ENCODE results near the gene AIFM3. TPM values are rescaled to one million over a fixed set of nuclear protein-coding genes. Genes with fewer than 3 reads are reported as not detected.
"Not testable (repeated sequence)": the region's sequence is repeated elsewhere in the genome, so short reads cannot be mapped to it uniquely, and the experiment has no call there.

Gene AIFM3
- polyA plus RNA-seq, 1 donor, result 3.2 TPM

DNA sequence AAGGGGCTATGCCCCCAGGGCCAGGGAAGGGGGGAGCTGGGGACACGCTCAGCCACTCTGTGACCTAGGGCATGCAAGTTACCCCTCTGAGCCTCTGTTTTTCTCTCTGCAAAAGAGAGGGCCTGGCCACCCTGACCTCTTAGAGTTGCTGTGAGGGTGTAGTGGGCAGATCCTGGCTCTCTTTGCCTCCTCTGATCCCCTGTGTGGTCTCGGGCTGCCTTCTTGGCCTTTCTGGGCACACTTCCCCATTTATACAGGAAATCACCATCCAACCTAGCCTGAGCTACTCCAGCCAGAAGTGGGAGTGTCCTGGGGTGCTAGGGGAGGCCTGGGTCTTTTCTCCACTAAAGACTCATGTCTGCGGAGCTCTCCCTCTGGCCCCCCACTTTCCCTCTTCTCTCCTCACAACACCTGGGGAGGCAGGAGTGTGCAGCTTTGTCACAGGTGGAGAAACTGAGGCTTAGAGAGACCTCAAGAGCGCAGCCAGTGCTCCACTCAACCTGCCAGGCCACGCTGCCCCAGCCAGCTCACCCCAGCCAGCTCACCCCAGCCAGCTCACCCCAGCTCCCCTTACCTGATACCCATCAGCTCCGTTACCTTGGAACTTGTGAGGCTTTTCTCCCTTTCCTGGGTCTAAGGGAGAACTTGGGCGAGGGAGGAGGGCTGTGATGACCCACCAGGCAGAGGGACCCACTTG, 1.4 kb downstream of the AIFM3 start:
- H3K36me3 ChIP-seq (ENCODE audit: control insufficient read depth, insufficient read depth, low read length), result no peaks in the 10 kb centered on the region
- H3K27me3 ChIP-seq (ENCODE audit: control insufficient read depth, insufficient read depth, low read length), result peaks cover 10% of the 10 kb centered on the region
- no CpG with 5 or more reads among the region's 7 CpGs for WGBS (ENCODE audit: insufficient coverage, low lambda C conversion rate)
- DNase-seq, result no peak
- peaks cover 3% of the 10 kb centered on the region for H3K9me3 ChIP-seq (ENCODE audit: control insufficient read depth, low read depth, low read length)
- no peak overlapping the region for H3K4me3 ChIP-seq (ENCODE audit: low read length)
- peaks cover 7% of the 10 kb centered on the region for H3K4me1 ChIP-seq (ENCODE audit: control insufficient read depth, insufficient read depth, low read length)
- no peak overlapping the region for H3K27ac ChIP-seq (ENCODE audit: low read length)

DNA sequence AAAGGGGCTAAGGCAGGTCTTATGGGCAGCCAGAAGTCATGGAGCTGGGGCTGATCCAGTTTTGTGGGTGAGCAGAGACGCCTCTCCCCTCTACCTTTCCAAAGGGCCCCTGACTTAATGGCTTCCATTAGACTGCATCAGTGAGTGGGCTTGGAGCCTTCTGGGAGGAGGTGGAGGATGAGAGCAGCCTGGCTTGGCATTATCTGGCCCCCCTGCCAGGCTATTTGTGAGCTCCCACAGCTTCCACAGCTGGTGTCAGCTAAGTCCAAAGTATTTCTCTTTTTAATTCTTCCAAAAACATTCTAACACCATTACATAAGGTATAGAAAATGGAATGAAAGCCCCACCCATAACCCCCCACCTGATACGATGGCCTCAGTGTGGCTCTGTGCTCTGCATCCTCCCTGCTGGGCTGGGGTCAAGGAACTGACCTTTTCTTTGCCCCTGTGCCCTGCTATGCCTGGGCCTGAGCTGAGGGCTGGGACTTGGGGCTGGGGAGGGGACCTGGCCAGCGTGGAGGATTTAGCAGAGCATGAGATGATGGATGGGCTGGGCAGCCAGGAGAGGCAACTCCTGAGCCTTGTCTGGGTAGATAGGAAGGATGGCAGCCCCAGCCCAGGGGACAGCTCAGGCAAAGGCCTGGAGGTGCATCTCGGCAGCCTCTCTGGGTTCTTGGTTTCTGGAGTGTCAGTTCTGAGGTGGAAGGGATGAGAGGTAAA, 4.0 kb downstream of the AIFM3 start:
- Histone ChIP-seq H3K4me1 (ENCODE audit: control insufficient read depth, insufficient read depth, low read length) (no peaks in the 10 kb centered on the region), H3K9me3 (ENCODE audit: control insufficient read depth, low read depth, low read length) (no peaks in the 10 kb centered on the region), H3K27me3 (ENCODE audit: control insufficient read depth, insufficient read depth, low read length) (no peaks in the 10 kb centered on the region), H3K4me3 (ENCODE audit: low read length) (no peak overlapping the region), H3K27ac (ENCODE audit: low read length) (no peak overlapping the region), H3K36me3 (ENCODE audit: control insufficient read depth, insufficient read depth, low read length) (no peaks in the 10 kb centered on the region)
- no CpG with 5 or more reads among the region's 4 CpGs for WGBS (ENCODE audit: insufficient coverage, low lambda C conversion rate)
- no peak for DNase-seq

DNA sequence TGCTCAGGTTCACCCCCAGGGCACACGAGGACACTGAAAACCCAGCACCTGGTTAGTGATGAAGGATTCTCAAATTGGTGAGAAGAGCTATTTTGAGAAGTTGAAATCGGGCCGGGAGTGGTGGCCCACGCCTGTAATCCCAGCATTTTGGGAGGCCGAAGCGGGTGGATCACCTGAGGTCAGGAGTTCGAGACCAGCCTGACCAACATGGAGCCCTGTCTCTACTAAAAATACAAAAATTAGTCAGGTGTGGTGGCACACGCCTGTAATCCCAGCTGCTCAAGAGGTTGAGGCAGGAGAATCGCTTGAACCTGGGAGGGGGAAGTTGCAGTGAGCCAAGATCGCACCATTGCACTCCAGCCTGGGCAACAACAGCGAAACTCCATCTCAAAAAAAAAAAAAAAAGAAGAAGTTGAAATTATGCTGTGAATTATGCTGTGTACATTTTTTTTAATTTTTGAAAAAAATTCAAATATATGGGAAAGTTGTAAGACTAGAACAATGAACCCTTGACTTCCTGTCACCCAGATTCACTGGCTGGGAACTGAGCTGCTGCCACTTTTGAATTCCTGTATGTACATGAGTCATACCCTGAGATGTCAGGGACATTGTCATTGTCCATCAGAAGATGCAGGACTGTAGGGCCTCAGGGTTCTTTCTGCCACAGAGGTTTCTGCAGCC, 5.1 kb downstream of the AIFM3 start:
- H3K36me3 ChIP-seq (ENCODE audit: control insufficient read depth, insufficient read depth, low read length); DNase-seq; H3K4me3 ChIP-seq (ENCODE audit: low read length); H3K4me1 ChIP-seq (ENCODE audit: control insufficient read depth, insufficient read depth, low read length); H3K9me3 ChIP-seq (ENCODE audit: control insufficient read depth, low read depth, low read length); H3K27me3 ChIP-seq (ENCODE audit: control insufficient read depth, insufficient read depth, low read length); H3K27ac ChIP-seq (ENCODE audit: low read length): not testable (repeated sequence)
- 86% methylated on average over 1 of the region's 11 CpGs for WGBS (ENCODE audit: insufficient coverage, low lambda C conversion rate)

DNA sequence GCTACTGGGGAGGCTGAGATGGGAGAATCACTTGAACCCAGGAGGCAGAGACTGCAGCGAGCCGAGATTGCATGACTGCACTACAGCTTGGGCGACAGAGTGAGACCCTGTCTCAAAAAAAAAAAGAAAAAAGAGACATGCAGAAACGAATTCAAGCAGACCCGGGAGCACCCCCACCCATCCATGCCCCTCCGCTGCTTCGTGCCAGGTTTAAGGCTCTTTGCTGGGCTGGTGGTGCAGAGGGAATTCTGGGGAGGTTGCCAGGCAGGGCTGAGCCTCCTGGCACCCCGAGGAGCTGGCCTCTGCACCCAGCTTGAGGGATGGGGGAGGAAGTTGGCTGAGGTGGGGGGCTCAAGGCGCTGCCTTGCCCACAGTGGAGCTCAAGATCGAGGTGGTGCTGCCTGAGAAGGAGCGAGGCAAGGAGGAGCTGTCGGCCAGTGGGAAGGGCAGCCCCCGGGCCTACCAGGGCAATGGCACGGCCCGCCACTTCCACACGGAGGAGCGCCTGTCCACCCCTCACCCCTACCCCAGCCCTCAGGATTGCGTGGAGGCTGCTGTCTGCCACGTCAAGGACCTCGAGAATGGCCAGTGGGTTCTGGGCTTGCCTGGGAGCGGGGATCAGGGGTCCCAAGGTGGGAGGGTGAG, 6.0 kb downstream of the AIFM3 start:
- Histone ChIP-seq H3K27me3 (ENCODE audit: control insufficient read depth, insufficient read depth, low read length) (no peaks in the 10 kb centered on the region), H3K4me3 (ENCODE audit: low read length) (no peak overlapping the region), H3K27ac (ENCODE audit: low read length) (no peak overlapping the region), H3K36me3 (ENCODE audit: control insufficient read depth, insufficient read depth, low read length) (no peaks in the 10 kb centered on the region), H3K4me1 (ENCODE audit: control insufficient read depth, insufficient read depth, low read length) (no peaks in the 10 kb centered on the region), H3K9me3 (ENCODE audit: control insufficient read depth, low read depth, low read length) (no peaks in the 10 kb centered on the region)
- DNase-seq, result no peak
- WGBS (ENCODE audit: insufficient coverage, low lambda C conversion rate), result no CpG with 5 or more reads among the region's 21 CpGs

DNA sequence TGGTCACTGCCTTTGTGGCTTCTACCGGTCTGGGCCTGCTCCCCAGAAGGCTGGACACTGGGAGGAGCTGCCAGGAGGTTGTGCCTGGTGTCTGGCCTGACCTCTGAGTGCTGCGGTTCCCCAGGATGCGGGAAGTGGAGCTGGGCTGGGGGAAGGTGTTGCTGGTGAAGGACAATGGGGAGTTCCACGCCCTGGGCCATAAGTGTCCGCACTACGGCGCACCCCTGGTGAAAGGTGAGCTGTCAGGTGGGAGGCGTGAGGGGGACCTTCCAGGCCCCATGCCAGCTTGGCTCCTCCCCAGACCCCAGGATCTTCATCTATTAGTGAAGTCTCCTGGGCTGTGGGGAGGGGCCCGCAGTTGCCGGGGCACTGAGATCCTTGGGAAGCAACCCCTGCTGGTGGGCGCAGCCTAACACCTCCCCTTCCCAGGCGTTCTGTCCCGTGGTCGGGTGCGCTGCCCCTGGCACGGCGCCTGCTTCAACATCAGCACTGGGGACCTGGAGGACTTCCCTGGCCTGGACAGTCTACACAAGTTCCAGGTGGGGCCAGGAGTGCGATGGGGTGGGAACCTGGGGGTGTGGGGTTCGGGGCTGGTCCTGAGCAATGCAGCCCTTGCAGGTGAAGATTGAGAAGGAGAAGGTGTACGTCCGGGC, 6.7 kb downstream of the AIFM3 start:
- no peaks in the 10 kb centered on the region for H3K9me3 ChIP-seq (ENCODE audit: control insufficient read depth, low read depth, low read length)
- DNase-seq, result no peak
- WGBS (ENCODE audit: insufficient coverage, low lambda C conversion rate), result no CpG with 5 or more reads among the region's 21 CpGs
- no peak overlapping the region for H3K27ac ChIP-seq (ENCODE audit: low read length)
- H3K4me1 ChIP-seq (ENCODE audit: control insufficient read depth, insufficient read depth, low read length), result no peaks in the 10 kb centered on the region
- no peaks in the 10 kb centered on the region for H3K27me3 ChIP-seq (ENCODE audit: control insufficient read depth, insufficient read depth, low read length)
- no peaks in the 10 kb centered on the region for H3K36me3 ChIP-seq (ENCODE audit: control insufficient read depth, insufficient read depth, low read length)
- no peak overlapping the region for H3K4me3 ChIP-seq (ENCODE audit: low read length)

DNA sequence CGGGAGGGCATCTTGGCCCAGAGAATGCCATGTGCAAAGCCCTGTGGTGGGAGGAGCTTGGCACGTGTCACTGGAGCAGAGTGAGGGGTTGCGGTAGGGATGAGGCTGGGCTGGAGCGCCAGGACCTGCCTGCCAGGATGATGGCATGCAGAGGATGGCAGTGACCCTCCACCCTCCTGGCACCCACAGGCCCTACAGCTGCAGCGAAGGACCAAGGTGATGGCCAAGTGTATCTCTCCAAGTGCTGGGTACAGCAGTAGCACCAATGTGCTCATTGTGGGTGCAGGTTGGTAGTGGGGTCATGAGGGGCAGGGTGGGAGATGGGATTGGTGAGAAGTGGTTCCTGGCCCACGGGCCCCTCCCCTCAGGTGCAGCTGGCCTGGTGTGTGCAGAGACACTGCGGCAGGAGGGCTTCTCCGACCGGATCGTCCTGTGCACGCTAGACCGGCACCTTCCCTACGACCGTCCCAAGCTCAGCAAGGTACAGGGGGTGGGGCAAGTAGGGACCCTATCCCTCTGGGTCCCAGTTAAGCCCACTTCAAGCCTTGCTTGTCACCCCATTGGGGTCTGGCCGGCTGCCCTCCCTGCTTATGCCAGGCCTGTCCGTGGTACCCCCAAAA, 7.4 kb downstream of the AIFM3 start:
- H3K27ac ChIP-seq (ENCODE audit: low read length), result no peak overlapping the region
- DNase-seq, result no peak
- H3K4me3 ChIP-seq (ENCODE audit: low read length), result no peak overlapping the region
- H3K27me3 ChIP-seq (ENCODE audit: control insufficient read depth, insufficient read depth, low read length), result no peaks in the 10 kb centered on the region
- WGBS (ENCODE audit: insufficient coverage, low lambda C conversion rate), result no CpG with 5 or more reads among the region's 16 CpGs
- no peaks in the 10 kb centered on the region for H3K36me3 ChIP-seq (ENCODE audit: control insufficient read depth, insufficient read depth, low read length)
- H3K9me3 ChIP-seq (ENCODE audit: control insufficient read depth, low read depth, low read length), result peaks cover 3% of the 10 kb centered on the region
- H3K4me1 ChIP-seq (ENCODE audit: control insufficient read depth, insufficient read depth, low read length), result peaks cover 1% of the 10 kb centered on the region

DNA sequence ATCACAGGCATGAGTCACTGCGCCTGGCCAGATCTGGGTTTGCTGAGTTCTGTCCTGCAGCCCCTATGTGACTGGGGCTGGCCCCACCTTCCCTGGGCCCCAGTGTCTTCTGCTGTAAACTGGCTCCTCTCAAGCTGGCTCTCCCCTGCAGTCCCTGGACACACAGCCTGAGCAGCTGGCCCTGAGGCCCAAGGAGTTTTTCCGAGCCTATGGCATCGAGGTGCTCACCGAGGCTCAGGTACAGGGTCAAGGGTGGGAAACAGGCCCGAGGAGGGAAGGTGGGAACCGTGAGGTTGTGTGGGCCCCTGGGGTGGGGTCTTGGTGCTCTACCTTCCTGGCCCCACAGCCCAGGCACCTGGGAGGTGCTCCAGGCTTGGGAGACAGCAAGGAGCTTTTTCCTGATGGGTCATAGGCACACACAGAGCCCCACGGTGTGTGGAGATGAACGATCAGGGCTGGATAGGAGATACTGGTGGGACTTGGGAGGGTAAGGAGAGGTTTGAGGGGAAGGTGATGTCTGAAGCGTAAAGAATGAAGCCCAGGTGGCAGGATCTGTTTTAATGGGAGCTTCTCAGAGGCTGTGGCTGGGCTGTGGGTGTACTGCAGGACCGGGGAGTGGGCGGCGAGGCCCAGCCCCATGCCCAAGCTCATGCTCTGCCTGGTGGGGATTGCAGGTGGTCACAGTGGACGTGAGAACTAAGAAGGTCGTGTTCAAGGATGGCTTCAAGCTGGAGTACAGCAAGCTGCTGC, 8.7 kb downstream of the AIFM3 start:
- Histone ChIP-seq H3K4me3 (ENCODE audit: low read length) (no peak overlapping the region), H3K4me1 (ENCODE audit: control insufficient read depth, insufficient read depth, low read length) (peaks cover 13% of the 10 kb centered on the region), H3K36me3 (ENCODE audit: control insufficient read depth, insufficient read depth, low read length) (no peaks in the 10 kb centered on the region), H3K27ac (ENCODE audit: low read length) (no peak overlapping the region), H3K9me3 (ENCODE audit: control insufficient read depth, low read depth, low read length) (peaks cover 3% of the 10 kb centered on the region), H3K27me3 (ENCODE audit: control insufficient read depth, insufficient read depth, low read length) (no peaks in the 10 kb centered on the region)
- DNase-seq, result no peak
- no CpG with 5 or more reads among the region's 14 CpGs for WGBS (ENCODE audit: insufficient coverage, low lambda C conversion rate)

DNA sequence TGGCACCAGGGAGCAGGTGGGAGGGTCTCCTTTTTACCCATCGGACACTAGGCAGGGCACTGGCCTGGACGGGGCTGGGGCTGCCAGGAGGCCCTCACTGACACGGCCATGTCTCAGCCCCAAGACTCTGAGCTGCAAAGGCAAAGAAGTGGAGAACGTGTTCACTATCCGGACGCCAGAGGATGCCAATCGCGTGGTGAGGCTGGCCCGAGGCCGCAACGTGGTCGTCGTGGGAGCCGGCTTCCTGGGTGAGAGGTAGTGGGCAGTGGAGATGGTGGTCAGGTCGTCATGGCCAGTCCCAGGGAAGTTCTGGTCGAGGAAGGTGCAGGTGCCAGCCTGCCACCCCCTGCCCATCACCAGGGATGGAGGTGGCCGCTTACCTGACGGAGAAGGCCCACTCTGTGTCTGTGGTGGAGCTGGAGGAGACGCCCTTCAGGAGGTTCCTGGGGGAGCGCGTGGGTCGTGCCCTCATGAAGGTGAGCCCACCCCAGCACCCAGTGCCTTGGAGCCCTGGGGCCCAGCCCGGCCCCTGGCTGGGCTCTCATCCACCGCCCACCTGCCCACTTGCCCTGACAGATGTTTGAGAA, 9.3 kb downstream of the AIFM3 start:
- Histone ChIP-seq H3K27ac (ENCODE audit: low read length) (no peak overlapping the region), H3K9me3 (ENCODE audit: control insufficient read depth, low read depth, low read length) (peaks cover 3% of the 10 kb centered on the region), H3K4me3 (ENCODE audit: low read length) (no peak overlapping the region), H3K4me1 (ENCODE audit: control insufficient read depth, insufficient read depth, low read length) (peaks cover 20% of the 10 kb centered on the region), H3K36me3 (ENCODE audit: control insufficient read depth, insufficient read depth, low read length) (no peaks in the 10 kb centered on the region), H3K27me3 (ENCODE audit: control insufficient read depth, insufficient read depth, low read length) (no peaks in the 10 kb centered on the region)
- no peak for DNase-seq
- WGBS (ENCODE audit: insufficient coverage, low lambda C conversion rate), result 100% methylated on average over 2 of the region's 24 CpGs

DNA sequence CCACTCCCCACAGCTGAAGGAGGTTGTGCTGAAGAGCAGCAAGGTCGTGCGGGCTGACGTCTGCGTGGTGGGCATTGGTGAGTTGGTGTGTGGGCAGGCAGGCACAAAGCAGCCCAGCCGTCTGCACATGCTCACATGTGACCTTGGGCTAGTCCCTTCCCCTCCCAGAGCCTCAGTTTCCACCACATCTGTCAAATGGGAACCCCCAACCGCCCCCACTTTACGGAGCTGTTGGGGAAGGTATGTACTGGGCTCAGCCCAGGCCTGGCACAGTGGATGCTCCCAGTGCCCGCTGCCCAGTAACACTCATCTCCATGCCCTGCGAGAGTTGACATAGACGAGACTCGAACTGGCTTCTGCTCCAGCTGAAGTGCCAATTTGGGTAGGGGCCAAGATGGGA, 10.0 kb downstream of the AIFM3 start:
- Histone ChIP-seq H3K27me3 (ENCODE audit: control insufficient read depth, insufficient read depth, low read length) (no peaks in the 10 kb centered on the region), H3K27ac (ENCODE audit: low read length) (no peak overlapping the region), H3K9me3 (ENCODE audit: control insufficient read depth, low read depth, low read length) (peaks cover 3% of the 10 kb centered on the region), H3K4me1 (ENCODE audit: control insufficient read depth, insufficient read depth, low read length) (peaks cover 23% of the 10 kb centered on the region), H3K36me3 (ENCODE audit: control insufficient read depth, insufficient read depth, low read length) (no peaks in the 10 kb centered on the region), H3K4me3 (ENCODE audit: low read length) (no peak overlapping the region)
- DNase-seq, result no peak
- WGBS (ENCODE audit: insufficient coverage, low lambda C conversion rate), result no CpG with 5 or more reads among the region's 11 CpGs

All from large intestine (tissue), 3 donors.